HUES48 (cell line): ENCODE measurements around the gene FAM120C.

Experiments used
- H3K27ac ChIP-seq: one replicate; pipeline ENCODE4 v1.7.0; 2013; ENCODE audit warnings: low read depth, low read length, inconsistent platforms
- H3K27me3 ChIP-seq: 2 replicates; pipeline ENCODE4 v1.6.1; 2013; ENCODE audit warnings: mild to moderate bottlenecking, low read length; ENCODE audit not compliant: control insufficient read depth, insufficient read depth
- H3K36me3 ChIP-seq: 2 replicates; pipeline ENCODE4 v1.6.1; 2013; ENCODE audit warnings: low read length; ENCODE audit not compliant: control insufficient read depth, insufficient read depth
- H3K4me1 ChIP-seq: 2 replicates; pipeline ENCODE4 v1.6.1; 2013; ENCODE audit warnings: mild to moderate bottlenecking, low read length; ENCODE audit not compliant: control insufficient read depth, insufficient read depth
- H3K4me3 ChIP-seq: 2 replicates; pipeline ENCODE4 v1.5.1; 2013; ENCODE audit warnings: mild to moderate bottlenecking, low read depth, low read length
- H3K9ac ChIP-seq: 2 replicates; pipeline ENCODE4 v1.6.1; 2013; ENCODE audit warnings: mild to moderate bottlenecking, low read depth, low read length, moderate library complexity
- H3K9me3 ChIP-seq: 2 replicates; pipeline ENCODE4 v1.6.1; 2013; ENCODE audit warnings: low read length; ENCODE audit not compliant: control insufficient read depth, insufficient read depth

FAM120C gene

DNA sequence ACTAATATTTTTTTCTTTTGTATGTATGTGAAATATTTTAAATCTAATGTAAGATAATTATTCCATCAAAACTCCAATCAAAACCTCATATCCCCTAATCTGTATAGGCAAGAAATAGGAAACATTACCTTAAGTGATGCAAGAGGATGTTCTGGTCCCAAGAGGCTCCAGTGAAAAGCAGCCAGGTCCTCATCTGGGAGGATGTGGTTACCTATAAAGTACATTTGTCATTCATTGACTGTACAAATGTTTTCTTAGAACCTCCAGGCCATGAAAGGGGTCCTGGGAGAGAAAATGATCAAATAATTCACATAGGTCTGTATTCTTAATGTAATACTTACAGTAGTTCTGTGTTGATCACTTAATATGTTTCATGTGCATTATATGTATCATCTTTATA is 25.5 kb downstream of the FAM120C start:
- Histone ChIP-seq H3K9me3 (peaks cover 42% of the 10 kb centered on the region), H3K4me3 (no peak overlapping the region), H3K27ac (no peak overlapping the region), H3K27me3 (no peaks in the 10 kb centered on the region), H3K4me1 (no peaks in the 10 kb centered on the region), H3K9ac (no peak overlapping the region), H3K36me3 (peaks cover 6% of the 10 kb centered on the region; the same call in 1 of the 2 replicates)

DNA sequence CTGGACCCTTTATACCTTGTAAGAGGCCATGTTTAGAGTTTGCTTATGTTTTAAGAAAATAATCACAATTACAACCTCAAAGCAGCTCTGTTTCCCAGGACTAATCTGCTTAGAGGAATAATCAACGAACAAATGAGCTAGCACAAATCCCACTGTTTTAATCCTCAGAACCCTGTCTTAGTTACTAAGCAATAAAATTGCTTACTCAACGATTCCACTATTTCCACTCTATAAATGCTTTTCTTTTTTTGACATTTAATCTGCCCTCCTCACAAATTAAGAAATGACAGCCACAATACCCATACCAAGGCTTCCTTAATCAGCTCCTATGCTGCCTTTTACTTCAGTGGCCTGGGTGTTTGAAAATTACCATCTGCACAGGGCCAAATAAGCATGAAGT is 48.8 kb downstream of the FAM120C start:
- peaks cover 26% of the 10 kb centered on the region for H3K36me3 ChIP-seq
- peaks cover 43% of the 10 kb centered on the region for H3K9me3 ChIP-seq
- H3K27ac ChIP-seq, result no peak overlapping the region
- no peaks in the 10 kb centered on the region for H3K27me3 ChIP-seq
- H3K4me3 ChIP-seq, result no peak overlapping the region
- no peak overlapping the region for H3K9ac ChIP-seq
- no peaks in the 10 kb centered on the region for H3K4me1 ChIP-seq

DNA sequence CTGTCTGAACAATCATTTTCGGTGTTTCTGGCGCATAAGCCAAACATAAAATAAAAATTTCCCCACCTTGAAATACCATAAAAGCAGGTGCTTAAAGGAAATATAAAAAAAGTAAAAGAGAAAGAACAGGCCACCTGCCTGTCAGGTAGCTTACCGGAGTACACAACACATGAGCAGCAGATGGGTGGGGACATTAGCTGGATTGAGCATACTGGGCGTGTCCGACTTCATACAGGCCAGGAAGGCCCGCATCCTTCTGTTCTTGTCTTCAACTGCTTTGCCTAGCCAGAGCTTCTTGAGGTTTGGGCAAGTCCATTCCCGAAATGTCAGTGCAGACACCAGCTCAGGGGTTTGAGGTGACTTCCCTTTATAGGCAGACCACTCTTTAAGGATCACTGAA is 66.7 kb downstream of the FAM120C start:
- H3K4me1 ChIP-seq, result peaks cover 5% of the 10 kb centered on the region
- no peaks in the 10 kb centered on the region for H3K36me3 ChIP-seq
- H3K27ac ChIP-seq, result no peak overlapping the region
- no peak overlapping the region for H3K9ac ChIP-seq
- peaks cover 10% of the 10 kb centered on the region; the same call in 1 of the 2 replicates for H3K9me3 ChIP-seq
- no peaks in the 10 kb centered on the region for H3K27me3 ChIP-seq
- no peak overlapping the region for H3K4me3 ChIP-seq

DNA sequence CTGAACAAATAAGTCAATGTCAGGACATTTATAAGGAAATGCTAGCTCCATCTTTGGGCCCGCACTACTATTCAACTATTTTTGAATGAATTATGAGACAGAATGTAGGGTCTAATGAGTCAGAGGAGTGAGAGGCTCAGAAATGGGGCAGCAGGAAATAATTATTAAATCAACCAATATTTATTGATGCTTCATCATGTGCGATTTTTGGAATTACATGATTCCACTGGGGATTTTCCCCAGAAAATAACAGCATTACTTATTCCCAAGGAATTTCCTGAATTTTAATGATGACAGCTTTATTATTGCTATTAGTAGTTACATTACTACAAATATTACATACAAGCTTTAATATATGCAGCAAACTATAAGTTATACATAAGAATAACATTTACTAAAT is 89.5 kb downstream of the FAM120C start:
- H3K27ac ChIP-seq, result no peak overlapping the region
- H3K9me3 ChIP-seq, result peaks cover 20% of the 10 kb centered on the region
- no peaks in the 10 kb centered on the region for H3K4me1 ChIP-seq
- no peaks in the 10 kb centered on the region for H3K27me3 ChIP-seq
- H3K4me3 ChIP-seq, result no peak overlapping the region
- H3K9ac ChIP-seq, result no peak overlapping the region
- no peaks in the 10 kb centered on the region for H3K36me3 ChIP-seq

DNA sequence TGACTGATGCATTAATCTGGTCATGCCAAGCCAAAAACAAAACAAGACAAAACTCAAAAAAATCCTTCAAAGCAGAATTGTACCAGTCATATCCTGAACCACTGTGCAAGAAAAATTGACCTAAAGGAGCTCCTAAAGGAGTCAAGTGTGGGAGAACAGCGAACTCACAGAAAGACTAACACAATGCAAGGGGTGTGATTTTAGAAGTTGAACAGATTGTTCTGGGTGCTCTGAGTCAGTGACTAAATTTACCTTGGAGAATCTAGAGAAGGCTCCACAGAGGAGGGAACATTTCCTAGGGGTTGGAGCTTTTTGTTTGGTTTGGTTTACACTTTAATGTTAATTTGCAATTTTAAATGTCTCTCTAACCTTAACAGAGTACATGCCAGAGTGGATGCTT is 89.9 kb downstream of the FAM120C start:
- no peak overlapping the region for H3K9ac ChIP-seq
- H3K27ac ChIP-seq, result no peak overlapping the region
- H3K27me3 ChIP-seq, result no peaks in the 10 kb centered on the region
- H3K9me3 ChIP-seq, result peaks cover 20% of the 10 kb centered on the region
- H3K4me1 ChIP-seq, result no peaks in the 10 kb centered on the region
- no peaks in the 10 kb centered on the region for H3K36me3 ChIP-seq
- no peak overlapping the region for H3K4me3 ChIP-seq

DNA sequence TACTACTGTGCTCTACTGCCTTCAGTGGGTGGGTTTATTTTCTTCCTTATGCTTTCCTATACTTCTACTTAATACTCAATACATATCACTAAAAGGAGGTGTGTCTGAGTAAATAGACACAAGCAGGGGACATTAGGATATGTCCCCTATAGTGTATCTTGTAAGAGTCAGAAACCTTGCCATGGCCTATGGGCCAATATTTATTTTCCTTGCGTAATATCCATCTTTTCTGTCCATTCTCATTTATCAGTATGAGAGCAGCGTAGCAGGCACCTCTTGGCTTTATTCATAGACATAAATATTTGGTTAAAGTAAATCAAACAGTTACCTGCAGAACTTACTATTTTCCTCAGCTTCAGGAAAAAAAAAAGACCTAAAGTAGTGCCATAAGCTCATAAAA is 92.2 kb downstream of the FAM120C start:
- no peak overlapping the region for H3K4me3 ChIP-seq

DNA sequence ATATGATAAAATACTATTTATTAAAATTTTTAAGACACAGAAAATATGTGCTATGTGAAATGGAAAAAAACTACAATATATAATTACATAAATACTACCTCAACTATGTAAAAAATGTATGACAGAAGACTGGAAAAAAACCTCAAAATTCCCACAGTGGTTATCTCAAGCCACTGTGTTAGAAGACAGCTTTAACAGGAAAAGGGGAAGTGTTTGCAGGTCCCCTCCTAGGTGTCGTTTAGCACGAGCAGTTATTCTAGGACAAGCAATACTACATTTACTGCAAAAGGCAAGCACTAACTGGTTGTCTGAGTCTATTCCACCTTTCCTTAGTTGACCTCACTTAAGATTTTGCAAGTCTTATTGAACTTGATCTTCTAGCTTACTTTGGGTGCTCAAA is 93.9 kb downstream of the FAM120C start:
- Histone ChIP-seq H3K9me3 (peaks cover 27% of the 10 kb centered on the region), H3K36me3 (no peaks in the 10 kb centered on the region), H3K27me3 (no peaks in the 10 kb centered on the region), H3K4me1 (no peaks in the 10 kb centered on the region), H3K27ac (no peak overlapping the region), H3K9ac (no peak overlapping the region), H3K4me3 (no peak overlapping the region)

More for the DNA sequence above, 92.2 kb downstream of the FAM120C start:
- H3K27me3 ChIP-seq, result no peaks in the 10 kb centered on the region
- H3K27ac ChIP-seq, result no peak overlapping the region
- H3K9ac ChIP-seq, result no peak overlapping the region
- peaks cover 22% of the 10 kb centered on the region for H3K9me3 ChIP-seq
- no peaks in the 10 kb centered on the region for H3K36me3 ChIP-seq
- H3K4me1 ChIP-seq, result no peaks in the 10 kb centered on the region

DNA sequence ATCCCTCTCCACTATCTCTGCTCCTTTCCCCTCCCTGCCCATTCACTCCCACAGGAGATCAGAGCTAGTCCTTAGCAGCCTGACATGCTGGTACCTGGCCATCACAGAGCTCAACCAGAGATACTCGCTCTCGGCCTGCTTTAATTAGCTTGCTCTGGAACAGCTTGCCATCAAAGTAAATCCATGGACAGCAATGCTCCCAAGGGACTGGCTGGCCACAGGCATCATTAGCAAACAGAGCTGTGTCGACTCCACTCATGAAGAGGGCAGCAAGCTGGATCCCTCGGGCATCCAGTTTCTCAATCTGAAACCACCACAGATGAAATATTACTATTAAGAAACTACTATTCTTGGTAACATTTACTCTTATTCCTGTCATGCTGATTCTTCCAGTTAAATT is 95.4 kb downstream of the FAM120C start:
- Histone ChIP-seq H3K4me1 (no peaks in the 10 kb centered on the region), H3K4me3 (no peak overlapping the region), H3K27ac (no peak overlapping the region), H3K36me3 (no peaks in the 10 kb centered on the region), H3K27me3 (no peaks in the 10 kb centered on the region), H3K9ac (no peak overlapping the region), H3K9me3 (peaks cover 27% of the 10 kb centered on the region)

DNA sequence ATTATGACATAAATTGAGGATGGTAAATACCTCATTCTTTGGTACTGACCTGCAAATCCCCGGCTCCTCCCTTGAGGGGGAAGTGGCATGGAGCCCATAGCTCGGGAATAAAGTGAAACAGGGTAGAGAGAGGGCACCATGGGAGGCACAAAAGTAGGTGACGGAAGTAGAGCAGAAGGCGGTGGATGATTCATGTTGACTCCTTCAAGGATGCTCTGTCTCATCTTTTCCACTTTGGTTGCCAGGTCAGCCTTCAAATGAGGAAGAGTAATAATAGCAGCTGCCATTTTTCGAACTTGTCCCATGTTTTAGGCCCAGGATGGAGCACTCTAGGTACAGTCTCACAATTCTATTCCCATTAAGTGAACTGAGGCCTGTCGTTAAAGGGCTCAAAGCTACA is 97.4 kb downstream of the FAM120C start:
- Histone ChIP-seq H3K27me3 (no peaks in the 10 kb centered on the region), H3K4me3 (no peak overlapping the region), H3K27ac (no peak overlapping the region), H3K4me1 (no peaks in the 10 kb centered on the region), H3K36me3 (no peaks in the 10 kb centered on the region), H3K9ac (no peak overlapping the region), H3K9me3 (peaks cover 23% of the 10 kb centered on the region; the same call in 1 of the 2 replicates)

DNA sequence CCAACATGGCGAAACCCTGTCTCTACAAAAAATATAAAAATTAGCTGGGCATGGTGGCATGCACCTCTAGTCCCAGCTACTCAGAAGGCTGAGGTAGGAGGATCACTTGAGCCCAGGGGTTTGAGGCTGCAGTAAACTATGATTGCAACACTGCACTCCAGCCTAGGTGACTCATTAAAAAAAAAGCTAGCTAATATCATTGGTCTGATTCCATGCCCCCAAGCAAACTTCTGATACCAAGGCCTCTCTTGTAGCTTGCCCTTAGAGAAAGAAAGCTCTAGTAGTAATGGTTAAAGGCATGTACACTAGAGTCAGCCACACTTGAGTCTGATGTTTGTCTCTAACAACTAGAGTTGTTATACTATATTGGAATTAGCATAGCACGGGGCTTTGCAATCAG is 106.2 kb downstream of the FAM120C start:
- Histone ChIP-seq H3K4me1 (no peaks in the 10 kb centered on the region), H3K4me3 (no peak overlapping the region), H3K9me3 (peaks cover 26% of the 10 kb centered on the region), H3K27me3 (no peaks in the 10 kb centered on the region), H3K27ac (no peak overlapping the region), H3K9ac (no peak overlapping the region), H3K36me3 (peaks cover 5% of the 10 kb centered on the region; the same call in 1 of the 2 replicates)

DNA sequence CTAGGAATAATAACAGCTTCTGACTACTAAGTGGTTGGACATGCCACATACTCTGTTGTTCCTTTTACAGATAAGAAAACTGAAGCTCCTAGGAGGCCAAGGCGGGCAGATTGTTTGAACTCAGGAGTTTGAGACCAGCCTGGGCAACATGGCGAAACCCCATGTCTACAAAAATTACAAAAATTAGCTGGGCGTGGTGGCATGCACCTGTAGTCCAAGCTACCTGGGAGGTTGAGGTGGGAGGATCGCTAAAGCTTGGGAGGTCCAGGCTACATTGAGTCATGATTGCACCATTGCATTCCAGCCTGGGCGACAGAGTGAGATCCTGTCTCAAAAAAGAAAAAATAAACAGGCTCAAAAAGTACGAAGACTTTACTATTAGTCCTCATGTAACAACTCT is 108.2 kb downstream of the FAM120C start:
- no peaks in the 10 kb centered on the region for H3K4me1 ChIP-seq
- H3K9me3 ChIP-seq, result peaks cover 33% of the 10 kb centered on the region
- no peak overlapping the region for H3K4me3 ChIP-seq
- no peaks in the 10 kb centered on the region for H3K27me3 ChIP-seq
- H3K27ac ChIP-seq, result no peak overlapping the region
- H3K9ac ChIP-seq, result no peak overlapping the region
- H3K36me3 ChIP-seq, result peaks cover under 1% of the 10 kb centered on the region; the same call in 1 of the 2 replicates

DNA sequence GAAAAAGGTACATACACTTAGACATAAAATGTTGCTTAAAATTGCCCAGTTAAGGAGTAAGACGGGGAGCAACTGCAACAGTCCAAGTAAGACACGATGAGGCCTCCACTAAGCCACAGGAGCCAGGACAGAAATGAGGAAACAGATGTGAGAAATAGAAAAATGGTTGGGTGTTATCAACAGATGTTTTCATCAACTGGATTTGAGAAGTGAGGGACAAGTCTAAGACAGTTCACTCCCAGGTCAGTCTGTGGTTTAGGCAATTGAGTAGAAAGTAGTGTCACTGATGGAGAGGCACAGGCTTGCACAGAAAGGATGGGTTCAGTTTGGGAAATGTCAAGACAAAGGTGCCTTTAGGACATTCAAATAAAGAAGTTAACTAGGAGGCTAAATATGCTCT is 115.3 kb downstream of the FAM120C start:
- Histone ChIP-seq H3K36me3 (no peaks in the 10 kb centered on the region), H3K27ac (no peak overlapping the region), H3K4me3 (no peak overlapping the region), H3K4me1 (peaks cover 10% of the 10 kb centered on the region; the same call in 1 of the 2 replicates), H3K27me3 (no peaks in the 10 kb centered on the region), H3K9me3 (peaks cover 47% of the 10 kb centered on the region), H3K9ac (no peak overlapping the region)
